NCI-H524 (cell line): ENCODE results near the gene GMCL1.
"Not testable (repeated sequence)": the region's sequence is repeated elsewhere in the genome, so short reads cannot be mapped to it uniquely, and the experiment has no call there.

Source experiments
- DNase-seq, 2 experiments: peaks; one replicate each; lab custom pipeline; 2025; lab: John Stamatoyannopoulos, UW

GMCL1 gene, protein sequence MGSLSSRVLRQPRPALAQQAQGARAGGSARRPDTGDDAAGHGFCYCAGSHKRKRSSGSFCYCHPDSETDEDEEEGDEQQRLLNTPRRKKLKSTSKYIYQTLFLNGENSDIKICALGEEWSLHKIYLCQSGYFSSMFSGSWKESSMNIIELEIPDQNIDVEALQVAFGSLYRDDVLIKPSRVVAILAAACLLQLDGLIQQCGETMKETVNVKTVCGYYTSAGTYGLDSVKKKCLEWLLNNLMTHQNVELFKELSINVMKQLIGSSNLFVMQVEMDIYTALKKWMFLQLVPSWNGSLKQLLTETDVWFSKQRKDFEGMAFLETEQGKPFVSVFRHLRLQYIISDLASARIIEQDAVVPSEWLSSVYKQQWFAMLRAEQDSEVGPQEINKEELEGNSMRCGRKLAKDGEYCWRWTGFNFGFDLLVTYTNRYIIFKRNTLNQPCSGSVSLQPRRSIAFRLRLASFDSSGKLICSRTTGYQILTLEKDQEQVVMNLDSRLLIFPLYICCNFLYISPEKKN

DNA sequence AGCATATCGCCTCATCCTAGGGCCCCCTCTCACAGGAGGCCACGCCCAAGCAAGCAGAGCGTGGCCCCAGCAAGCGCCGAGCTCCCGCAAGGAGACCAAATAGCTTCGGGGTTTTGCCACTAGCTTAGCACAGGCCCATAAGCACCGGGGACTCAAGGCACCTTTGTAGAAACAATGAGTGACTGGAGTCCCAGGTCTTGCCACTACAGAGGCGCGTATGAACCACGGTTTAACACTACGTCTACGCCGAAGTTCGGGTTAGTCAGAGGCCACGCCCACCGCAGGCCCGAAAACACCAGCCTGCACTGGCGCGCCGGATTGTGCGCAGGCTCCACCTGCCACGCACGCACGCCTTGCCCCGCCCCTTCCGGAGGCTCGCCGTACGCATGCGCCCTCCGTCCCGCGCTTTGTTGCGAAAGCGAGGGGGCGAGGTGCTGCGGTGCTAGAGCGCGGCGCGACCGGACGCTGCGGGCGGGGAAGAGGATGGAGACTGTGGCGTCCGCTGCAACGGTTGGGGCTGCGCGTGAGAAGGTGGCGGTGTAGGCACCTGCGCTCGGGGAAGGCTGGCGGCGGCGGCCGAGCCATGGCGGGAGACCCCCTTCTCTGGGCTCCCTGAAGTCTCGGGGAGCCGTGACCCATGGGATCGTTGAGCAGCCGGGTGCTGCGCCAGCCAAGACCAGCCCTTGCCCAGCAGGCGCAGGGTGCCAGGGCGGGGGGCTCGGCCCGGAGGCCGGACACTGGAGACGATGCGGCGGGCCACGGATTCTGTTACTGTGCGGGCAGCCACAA is at the start of gene GMCL1:
Gene GMCL1, plus strand, starts transcription at position 405 of the 789 bp plus-strand sequence. Its CDS starts 233 bp downstream, at position 638.
- DNase-seq, result peak; percentile 77 to 93

DNA sequence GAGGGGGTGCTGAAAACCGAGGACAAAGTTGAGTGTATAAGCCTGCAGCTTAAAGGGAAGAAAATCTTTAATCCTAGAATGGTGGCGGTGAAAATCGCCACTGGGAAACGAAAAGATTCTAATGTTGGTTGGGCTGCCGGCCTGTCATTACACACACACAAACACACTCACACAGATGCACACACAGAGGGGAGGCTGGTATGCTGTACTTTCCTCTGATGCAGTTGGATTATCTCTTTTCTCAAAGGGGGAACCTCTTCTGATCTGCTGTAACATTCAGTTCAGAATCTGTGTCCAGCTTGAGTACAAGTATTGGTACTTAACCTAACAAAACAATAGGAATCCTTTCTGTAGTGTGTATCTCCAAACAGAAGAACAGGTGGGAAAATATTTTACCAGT is 48.5 kb upstream of the GMCL1 start:
- no peak for DNase-seq

DNA sequence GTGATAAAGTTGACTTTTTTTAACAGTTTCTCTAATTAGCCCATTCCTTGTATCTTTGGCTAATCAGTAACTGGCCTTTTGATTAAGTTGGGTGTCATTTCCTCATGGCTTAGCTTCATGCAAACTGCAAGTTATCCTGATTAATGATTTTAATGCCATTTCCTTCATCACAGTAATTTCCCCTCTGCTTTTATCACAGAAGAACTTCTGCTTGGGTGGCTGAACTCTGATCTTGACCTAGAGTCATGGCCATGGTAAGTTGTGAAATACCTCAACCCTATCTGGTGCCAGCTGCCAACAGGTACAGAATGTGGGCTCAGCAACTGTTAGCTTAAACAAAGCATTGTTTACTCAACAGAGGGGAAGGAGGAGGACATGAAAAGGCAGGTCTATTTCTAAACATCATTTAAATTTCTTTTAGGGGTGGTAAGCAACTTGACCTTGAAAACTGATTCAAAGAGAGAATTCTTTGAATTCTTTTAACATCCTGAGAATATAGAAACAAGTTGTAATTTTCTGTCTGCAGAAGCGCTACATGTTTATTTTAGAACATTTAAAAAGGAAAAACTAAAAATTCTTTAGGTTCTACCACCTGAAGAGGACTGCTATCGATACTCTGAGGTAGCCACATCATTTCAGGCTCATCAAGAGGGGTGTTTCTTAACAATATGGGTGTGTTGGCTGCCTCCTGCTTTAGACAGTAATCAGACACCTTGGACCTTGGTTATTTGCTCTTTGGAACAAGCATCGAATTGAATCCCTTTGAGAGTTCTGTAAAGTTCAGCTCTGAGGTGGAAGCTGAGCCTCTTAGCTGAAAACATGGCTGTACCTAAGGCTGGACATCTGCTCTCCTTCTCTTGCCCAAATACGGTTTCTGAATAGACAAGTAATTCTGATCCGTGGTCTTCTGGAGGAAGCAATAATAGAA is 47.9 kb upstream of the GMCL1 start:
- DNase-seq, result peak in 1 of 2 experiments; percentile 33

DNA sequence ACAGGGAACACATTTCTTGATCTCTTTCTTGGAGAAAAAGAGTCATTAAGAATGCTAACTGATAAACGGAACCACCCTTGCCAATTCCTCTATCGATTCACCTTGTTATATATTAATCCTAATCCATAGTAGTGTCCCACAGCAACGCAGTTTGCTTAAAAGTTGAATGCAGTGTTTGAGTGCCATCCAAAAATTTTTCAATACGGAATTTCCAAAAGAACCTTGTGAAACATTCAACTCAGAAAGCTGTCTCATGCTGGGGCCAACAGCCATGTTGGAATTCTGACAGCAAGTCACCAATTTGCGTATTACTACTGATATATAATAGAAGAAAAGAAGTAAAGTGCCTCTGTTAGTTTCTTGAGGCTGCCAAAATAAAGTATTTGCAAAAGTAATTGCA is 45.2 kb upstream of the GMCL1 start:
- no peak for DNase-seq

DNA sequence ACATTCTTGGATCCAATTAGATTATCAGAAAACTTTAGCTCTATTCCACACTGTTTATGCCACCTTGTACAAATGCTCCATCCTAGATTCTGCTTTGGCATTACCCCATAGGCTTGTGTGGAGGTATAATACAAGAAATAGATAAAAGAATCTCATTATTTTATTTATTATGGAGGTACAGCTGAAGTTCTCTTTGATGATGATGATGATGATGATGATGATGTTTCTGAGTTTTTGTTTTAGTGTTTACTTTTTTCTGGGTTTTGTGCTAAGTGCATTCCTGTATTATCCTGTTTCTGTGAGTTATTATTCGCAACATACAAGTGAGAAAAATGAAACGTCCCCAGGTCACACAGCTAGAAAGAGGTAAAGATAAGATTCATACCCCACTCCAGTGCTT is 44.1 kb upstream of the GMCL1 start:
- DNase-seq, result no peak

DNA sequence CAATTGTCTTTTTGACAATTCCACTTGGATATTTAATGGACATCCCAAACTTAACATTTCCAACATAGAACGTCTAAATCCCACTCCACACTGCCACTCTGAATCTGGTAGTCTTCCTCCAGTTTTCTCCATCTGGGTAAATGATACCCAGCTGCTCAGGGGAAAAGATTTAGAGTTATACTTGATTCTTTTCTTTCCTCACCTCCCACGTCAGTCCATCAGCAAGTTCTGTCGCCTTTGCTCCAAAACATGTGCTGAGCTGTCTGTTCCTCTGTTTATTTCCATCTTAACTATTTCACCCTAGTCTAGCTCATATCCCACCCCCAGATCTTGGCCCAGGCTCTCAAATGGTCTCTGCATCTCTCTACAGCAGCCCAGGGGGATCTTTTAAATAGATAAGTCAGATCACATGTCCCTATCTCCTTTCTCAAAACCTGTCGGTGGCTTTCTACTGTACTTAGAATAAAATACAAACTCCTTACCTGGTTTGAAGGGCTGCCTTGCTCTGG is 43.4 kb upstream of the GMCL1 start:
- DNase-seq, result no peak

DNA sequence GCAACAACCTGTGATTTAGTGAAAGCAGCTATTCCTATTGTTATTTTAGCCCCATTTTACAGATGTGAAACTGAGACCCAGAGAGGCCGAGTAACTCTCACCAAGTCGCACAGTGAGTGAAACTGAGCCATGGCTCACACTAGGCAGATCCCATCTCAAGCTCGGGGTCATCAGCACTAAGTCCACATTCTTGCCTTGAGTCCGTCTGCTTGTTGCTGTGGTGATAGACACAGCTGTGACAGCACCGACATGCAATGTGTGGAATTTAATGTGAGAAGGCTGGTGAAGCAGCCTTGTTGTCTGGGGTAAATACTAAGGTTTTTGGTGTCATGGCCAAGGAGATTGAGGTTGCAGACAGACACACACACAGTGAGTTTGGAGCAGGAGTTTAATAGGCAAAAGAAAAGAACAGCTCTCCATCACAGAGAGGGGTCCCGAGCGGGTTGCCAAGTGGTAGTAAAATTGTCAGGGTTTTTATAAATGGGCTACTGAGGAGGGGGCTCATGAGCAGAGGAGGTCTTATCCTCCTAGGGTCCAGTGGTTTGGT is 40.2 kb upstream of the GMCL1 start:
- DNase-seq, result no peak

DNA sequence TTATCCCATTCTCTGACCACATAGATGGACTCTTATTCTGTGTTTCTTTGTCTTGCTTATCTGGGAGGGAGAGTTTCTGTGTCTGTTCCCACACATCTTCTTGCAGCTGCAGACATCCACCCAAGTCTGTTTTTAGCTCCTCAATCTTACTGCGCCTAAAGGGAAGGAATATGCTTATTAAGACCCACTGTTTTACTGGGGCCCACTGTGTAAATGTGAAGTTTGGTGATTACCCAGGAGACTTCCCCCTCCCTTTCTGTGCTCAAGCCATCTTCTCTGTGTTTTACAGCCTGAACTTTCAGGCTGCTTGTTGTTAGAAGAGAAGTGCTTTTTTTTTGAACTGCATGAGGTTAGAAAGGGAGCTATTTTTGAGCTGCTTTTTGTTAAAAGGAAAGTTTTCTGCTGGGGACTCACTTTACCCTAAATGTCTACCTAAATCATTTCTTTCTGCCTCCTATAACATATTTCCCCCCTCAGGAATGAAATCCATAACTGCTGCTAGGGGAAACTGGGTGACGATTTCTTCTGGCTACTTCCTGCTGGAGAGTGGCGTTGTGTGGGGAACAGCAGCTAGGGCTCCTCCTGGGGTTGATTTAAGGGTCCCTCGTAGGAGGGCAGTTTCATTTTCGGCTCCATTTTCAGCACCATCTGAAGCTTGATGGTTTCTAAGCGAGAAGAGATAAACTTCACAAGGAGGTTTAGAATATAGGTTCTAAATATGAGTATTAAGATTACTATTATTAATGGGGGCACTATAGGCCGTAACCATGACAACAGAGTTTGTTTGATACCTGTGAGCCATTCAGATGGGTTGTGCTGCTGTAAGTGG is 39.5 kb upstream of the GMCL1 start:
- DNase-seq, result no peak

DNA sequence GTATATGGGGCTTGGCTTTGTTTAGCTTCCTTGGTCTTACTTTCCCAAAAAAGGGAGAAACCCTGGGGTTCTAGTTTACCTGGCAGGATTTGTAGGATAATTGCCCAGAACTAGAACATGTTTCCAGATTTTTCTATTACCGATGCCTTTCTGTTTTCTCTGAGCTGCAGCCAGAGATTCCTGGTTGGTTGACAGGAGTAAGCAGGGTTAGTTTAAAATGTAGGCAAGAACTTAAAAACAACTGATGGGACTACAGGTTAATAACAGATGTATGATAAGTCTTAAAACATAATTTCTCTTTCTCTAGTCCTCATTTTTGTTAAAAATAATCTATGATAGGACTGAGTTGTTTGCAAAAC is 38.9 kb upstream of the GMCL1 start:
- no peak for DNase-seq

DNA sequence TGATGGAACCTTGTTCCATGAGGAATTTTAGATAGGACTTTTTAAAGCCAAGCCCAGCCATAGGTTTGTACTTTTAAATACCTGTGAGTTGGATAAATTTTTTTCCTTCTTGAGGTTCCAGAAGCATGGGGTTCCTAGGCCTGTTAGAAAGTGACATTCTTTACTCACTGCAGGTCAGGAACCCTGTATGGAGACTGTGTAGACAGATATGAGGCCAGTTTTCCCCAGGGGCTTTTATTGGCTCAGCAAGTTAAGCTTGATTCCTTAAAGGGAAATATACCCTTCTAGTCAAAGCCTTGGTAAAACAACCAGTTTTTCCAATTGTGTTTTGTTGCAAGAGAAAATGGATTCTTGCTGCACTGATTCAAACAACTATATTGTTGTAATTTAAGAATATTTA is 38.4 kb upstream of the GMCL1 start:
- DNase-seq, result no peak

DNA sequence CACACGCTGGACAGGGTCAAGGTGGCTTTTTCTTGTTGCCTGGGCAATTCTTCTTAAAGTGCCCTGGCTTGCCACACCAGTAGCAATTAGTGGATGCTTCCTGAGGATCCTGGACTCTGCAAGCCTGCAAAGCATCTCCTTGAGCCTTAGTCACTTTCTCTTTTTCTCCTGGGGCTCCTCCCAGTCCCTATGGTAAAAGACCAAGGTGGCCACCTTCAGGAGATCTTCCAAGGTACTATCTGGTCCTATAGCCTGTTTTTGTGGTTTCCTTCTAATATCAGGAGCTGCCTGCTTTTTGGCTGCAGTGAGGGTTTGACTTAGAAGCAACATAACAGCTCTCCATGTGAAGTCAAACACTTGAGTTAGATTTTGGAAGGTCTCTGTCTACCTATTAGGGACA is 33.3 kb upstream of the GMCL1 start:
- no peak for DNase-seq

DNA sequence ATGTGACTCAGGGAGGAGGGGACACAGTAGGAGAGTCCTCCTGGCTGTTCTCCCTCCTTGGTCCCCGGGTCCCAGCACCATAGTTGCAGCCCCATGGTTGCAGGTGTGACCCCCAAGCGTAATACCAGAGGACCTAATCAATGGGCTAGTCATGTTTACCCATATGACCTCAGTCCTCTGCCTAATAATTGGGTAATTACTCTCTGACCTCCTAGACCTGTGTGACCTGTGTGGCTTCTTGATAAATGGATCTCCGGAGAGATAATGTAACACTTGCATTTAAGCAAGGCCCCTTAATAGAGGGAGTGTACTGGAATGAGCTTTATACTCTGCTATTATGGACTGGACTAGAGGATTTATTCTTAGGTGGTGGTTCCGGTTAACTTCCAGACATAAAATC is 32.2 kb upstream of the GMCL1 start:
- DNase-seq, result no peak

DNA sequence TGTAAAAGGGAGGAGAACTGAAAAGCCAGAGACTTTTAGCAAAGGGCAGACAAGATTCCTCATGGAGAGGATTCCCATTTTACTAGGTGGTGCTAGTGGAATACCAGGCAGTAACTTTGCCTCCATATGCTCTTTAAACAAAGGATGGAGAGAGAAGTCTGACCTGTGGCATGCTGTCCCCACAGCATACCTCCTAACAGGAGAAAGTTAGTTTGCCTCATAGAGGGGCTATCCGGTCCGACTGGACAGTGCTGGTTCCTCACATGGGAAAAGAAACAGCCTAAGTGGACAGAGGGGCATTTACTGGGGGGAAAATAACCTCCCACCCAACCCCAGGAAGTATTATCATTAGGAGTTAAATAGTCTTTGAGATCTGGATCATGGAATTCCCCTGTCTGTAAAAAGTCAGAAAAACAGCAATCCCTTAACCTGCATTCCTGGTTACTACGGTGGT is 31.6 kb upstream of the GMCL1 start:
- DNase-seq, result no peak

DNA sequence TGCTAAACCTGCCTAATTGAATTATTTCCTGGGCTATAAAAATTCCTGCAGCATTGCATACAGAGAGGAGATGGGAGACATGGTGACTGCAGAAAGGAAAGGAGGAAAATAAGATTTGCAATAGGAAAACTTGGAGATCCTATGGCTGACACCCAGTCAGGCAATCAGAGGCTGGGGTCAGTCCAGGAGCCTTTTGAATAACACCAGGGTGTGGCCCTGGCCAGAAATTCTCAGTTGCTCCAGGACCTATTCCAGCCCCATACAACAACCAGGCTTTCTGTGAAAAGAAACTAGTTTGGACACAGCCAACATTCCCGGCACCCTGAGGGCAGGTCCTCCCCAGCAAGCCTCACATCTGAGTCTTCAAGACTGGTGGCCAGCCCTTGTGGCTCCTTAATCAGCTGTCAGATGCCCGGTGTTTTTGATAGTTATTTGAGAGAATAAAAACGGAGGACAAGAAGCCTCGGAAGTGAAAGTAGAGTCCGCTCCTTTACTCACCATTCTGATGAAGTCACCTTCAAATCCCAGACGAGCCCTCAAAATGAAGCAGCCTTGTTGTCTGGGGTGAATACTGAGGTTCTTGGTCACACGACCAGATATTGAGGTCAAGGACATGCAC is 31.1 kb upstream of the GMCL1 start:
- no peak for DNase-seq

DNA sequence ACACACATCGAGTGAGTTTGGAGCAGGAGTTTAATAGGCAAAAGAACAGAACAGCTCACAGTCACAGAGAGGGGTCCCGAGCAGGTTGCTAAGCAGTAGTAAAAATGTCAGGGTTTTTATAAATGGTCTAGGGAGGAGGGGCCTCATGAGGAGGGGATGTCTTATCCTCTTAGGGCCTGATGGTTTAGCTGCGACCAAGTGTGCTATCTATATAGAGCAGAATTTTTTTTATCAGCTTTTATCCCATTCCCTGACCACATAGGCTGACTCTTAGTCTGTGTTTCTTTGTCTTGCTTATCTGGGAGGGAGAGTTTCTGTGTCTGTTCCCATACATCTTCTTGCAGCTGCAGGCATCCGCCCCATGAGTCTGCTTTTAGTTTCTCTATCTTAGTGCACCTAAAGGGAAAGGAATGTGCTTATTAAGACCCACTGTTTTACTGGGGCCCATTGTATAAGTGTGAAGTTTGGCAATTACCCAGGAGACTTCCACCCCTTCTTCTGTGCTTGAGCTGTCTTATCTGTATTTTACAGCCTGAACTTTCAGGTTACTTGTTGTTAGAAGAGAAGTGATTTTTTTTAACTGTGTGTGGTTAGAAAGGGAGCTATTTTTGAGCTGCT is 30.4 kb upstream of the GMCL1 start:
- DNase-seq, result no peak

DNA sequence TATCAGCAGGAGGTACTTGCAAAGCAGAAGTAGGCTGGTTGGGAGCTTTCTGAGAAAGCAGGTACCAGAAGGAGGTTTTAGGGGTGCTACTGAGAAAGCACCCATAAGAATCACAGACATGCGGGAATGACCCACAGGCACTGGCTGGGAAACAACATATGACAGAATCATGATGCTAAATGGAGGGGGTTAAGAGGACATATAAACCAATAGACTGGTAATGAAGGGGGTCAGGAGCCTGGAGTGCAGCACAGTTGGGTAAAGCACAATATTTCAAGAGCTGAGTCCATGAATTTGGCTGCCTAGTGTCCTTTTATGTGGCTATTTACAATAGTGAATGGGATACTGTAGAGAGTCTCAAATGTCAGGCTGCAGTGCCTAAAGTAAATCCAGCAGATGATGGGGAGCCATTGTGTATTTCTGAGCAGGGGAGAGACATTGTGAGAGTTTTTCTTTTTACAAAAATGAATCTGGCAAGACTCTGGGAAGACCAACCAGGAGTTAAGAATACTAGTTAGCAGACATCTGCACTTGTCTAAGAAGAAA is 27.6 kb upstream of the GMCL1 start:
- DNase-seq, result no peak

DNA sequence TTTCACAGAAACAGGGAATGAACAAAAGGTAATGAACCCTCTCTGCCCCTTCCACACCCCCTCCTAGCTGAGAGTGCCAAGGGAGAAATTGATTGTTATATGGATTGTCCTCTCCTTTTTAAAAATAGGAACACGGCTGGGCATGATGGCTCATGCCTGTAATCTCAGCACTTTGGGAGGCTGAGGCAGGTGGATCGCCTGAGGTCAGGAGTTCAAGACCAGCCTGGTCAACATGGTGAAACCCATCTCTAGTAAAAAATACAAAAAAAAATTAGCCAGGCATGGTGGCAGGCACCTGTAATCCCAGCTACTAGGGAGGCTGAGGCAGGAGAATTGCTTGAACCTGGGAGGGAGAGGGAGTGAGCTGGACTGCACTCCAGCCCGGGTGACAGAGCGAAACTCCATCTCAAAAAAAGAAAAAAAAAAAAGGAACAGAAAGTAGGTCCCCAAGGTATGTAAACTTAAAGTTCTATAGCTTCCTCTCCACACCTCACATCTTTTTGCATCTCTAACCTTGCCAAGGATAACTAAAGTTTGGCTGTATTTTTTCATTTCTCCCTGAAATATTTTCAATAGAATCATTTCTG is 26.6 kb upstream of the GMCL1 start:
- not testable (repeated sequence) for DNase-seq

DNA sequence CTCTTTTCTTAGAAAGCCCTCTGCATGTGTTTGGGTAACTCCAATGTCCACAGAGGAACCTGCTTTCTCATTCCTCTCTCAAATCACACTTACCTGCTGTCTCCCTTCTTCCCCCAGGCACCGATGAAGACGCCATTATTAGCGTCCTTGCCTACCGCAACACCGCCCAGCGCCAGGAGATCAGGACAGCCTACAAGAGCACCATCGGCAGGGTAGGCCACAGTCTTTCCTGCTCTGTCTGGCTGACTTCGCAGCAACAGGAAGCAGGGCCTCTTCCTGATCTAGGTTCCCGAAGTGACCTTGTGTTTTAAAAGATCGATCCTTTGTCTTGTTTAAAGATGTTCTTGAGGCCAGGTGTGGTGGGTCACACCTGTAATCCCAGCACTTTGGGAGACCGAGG is 25.0 kb upstream of the GMCL1 start:
- no peak for DNase-seq

DNA sequence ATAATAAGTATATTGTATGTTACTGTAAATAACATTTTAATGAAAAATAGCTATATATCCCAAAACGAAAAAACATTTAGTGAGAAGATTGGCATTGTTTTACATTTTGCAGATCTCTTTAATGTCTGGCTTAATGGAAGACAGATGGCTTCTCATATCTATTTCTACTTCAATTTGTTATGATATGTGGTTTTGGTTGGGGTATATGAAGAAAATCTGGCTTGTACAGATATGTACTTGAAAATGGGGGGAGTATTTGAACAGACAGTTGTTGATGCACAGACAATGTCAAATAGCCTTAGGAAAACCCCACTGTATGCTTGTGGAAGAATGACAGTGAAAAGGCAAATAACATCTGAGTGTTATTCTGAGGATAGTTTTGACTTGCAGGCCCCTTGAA is 23.6 kb upstream of the GMCL1 start:
- DNase-seq, result no peak
